ENCODE data around the gene GALNT8.
"Not testable (repeated sequence)": the region's sequence is repeated elsewhere in the genome, so short reads cannot be mapped to it uniquely, and the experiment has no call there.

Gene GALNT8, protein sequence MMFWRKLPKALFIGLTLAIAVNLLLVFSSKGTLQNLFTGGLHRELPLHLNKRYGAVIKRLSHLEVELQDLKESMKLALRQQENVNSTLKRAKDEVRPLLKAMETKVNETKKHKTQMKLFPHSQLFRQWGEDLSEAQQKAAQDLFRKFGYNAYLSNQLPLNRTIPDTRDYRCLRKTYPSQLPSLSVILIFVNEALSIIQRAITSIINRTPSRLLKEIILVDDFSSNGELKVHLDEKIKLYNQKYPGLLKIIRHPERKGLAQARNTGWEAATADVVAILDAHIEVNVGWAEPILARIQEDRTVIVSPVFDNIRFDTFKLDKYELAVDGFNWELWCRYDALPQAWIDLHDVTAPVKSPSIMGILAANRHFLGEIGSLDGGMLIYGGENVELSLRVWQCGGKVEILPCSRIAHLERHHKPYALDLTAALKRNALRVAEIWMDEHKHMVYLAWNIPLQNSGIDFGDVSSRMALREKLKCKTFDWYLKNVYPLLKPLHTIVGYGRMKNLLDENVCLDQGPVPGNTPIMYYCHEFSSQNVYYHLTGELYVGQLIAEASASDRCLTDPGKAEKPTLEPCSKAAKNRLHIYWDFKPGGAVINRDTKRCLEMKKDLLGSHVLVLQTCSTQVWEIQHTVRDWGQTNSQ

DNA sequence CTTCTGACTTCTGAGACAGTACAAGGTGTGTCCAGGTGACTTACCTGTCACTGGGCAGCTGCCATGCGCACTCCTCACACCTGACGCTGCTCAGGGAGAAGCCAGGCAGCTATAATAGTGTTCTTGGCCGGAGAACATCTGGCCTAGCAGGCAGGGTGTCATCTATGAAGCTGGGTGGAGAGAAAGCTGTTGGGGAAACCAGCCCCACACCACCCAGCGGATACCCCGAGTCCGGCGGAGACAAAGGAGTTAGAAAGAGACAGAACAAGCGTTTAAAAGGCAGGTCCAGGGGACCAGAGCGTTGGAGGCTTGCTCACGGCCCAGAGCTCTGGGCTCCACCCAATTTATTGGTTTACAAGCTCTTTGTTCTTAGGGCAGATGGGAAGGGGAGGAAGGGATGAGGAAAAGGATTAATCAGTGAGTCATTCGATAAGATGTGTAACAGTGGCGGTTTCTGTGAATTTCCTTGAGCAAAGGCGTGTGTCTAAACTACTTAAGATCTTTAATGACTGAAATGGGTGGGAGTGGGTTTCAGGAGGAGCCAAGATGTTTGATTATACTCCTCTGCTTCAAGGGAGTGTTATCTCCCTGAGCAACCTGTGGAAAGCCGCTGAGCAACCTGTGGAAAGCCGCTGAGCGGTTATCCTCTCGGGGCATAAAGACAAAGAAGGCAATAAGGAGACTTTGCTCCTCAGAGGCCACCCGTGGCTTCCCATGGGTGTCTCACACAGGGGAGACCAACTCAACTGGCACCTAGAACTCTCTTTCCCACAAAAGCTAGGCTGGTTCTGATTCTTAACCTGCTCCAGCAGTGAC is at the start of gene GALNT8:
TSS of gene GALNT8 (plus strand) at position 580 of the 816 bp plus-strand sequence. CDS start 278 bp downstream, outside the sequence.
- DNase-seq (ENCODE audit: low read depth in 2 of 2): no peak

GRCh38 chr12:4679711-4680110 is 40.5 kb upstream of the GALNT8 start:
- no peak for DNase-seq (ENCODE audit: low read depth in 2 of 2)

GRCh38 chr12:4681732-4682131 is 38.5 kb upstream of the GALNT8 start:
- DNase-seq (ENCODE audit: low read depth in 2 of 2): no peak

- no peak for DNase-seq (ENCODE audit: low read depth in 2 of 2)
These were observed 34.9 kb upstream of the GALNT8 start for GRCh38 chr12:4685317-4685716.

DNA sequence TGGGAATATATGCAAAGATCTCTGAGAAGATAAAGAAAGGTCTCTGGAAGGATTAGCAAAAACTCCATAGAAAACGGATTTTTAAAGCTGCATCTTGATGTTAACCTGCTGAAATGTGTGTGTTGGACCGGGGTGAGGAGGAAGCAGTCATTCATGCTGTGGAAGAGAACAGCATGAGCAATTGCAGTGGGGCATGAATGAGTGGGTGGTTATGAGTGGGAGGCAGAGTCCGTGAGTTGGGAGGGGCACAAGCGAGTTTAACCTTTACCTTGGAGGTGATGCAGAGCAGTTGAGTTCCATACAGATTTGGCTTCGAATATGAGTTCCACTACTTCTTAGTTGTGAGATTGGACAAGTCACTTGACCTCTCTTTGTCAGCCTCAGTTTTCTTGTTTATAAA is 29.4 kb upstream of the GALNT8 start:
- DNase-seq (ENCODE audit: low read depth in 2 of 2): no peak

DNA sequence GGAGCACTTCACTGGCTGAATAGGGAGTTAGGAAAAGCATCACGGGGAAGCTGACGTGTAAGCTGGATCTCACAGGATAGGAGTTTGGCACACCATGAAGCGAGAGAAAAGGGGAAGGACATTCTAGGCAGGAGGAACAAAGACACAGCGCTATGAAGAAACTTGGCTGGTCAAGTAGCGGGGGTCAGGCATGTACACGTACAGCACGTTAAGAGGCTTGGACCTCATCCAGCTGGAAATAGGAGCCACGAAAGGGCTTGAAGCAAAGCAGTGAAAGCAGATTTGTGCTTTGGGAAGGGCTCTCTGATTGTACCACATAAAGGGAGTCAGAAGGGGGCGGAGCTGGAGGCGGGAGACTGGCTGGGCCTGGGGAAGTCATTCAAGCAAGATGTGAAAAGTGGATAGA is 19.6 kb upstream of the GALNT8 start:
- DNase-seq (ENCODE audit: low read depth in 2 of 2): no peak

- DNase-seq (ENCODE audit: low read depth in 2 of 2): no peak
These were observed 18.6 kb upstream of the GALNT8 start for GRCh38 chr12:4701395-4702190.

- DNase-seq (ENCODE audit: low read depth in 2 of 2): no peak
These were observed 16.5 kb upstream of the GALNT8 start for GRCh38 chr12:4703676-4704075.

GRCh38 chr12:4705824-4706223 is 14.4 kb upstream of the GALNT8 start:
- DNase-seq (ENCODE audit: low read depth in 2 of 2): no peak

DNA sequence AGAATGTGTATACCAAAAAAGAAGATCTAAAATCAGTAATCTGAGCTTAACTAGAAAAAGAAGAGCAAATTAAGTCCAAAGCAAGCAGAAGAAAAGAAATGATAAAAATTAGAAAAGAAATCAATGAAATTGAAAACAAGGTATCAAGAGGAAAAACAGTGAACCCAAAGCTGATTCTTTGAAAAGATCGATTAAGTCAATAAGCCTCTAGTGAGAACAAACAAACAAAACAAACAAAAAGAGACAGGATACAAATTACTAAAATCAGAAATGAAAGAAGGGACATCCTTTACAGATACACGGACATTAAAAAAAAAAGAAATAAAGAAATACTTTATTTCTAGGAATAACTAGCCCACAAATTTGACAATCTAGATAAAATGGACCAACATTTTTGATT is 12.9 kb upstream of the GALNT8 start:
- no peak for DNase-seq (ENCODE audit: low read depth in 2 of 2)

DNA sequence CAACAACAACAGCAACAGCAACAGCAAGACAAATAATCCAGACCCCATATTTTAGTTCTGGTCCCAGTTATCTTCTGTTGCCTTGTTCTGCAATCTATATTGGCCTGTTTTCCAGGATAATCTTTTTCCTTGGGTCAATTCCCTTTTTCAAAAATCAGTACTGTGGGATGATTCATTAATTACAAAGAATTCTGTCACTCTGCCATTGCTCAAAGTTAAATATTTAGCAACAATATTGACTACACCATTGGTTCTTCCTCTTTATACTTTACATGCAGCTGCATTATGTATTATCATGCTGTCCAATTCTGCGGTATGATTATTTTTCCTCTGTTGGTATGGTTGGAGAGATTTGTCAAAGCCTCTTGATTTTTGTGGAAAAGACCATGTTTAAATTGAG is 10.1 kb upstream of the GALNT8 start:
- no peak for DNase-seq (ENCODE audit: low read depth in 2 of 2)

- DNase-seq (ENCODE audit: low read depth in 2 of 2): no peak
These were observed 5.3 kb upstream of the GALNT8 start for GRCh38 chr12:4714879-4715278.

GRCh38 chr12:4717806-4718205 is 2.4 kb upstream of the GALNT8 start:
- no peak for DNase-seq (ENCODE audit: low read depth in 2 of 2)

GRCh38 chr12:4720637-4720995 is 416 bp downstream of the GALNT8 start:
- DNase-seq (ENCODE audit: low read depth in 2 of 2): no peak

DNA sequence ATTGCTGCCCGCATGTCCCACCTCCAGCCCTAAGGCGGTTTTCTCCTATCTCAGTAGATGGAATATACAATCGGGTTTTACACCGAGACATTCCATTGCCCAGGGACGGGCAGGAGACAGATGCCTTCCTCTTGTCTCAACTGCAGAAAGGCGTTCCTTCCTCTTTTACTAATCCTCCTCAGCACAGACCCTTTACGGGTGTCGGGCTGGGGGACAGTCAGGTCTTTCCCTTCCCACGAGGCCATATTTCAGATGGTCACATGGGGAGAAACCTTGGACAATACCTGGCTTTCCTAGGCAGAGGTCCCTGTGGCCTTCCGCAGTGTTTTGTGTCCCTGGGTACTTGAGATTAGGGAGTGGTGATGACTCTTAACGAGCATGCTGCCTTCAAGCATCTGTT is 1.4 kb downstream of the GALNT8 start:
- not testable (repeated sequence) for DNase-seq (ENCODE audit: low read depth in 2 of 2)

DNA sequence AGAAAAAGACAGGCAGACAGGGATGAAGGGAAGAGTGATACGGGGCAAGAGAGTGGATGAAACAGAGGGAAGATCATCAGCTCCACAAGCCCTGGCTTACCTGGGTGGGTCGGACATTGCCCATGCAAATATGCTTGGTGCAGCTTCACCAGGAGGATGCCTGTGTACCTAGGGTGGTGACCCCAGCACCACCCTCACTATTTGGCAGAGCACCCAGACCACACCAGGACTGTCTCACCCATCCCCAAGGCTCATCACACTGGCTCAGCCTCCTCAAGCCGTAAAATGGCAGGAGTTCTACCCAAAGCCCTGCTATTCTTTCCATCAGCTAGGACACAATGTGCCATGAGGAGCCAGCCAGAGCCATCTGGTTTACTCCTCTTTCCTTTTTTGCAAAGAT is 3.0 kb downstream of the GALNT8 start:
- DNase-seq (ENCODE audit: low read depth in 2 of 2): no peak

GRCh38 chr12:4725057-4725456 is 4.9 kb downstream of the GALNT8 start:
- no peak for DNase-seq (ENCODE audit: low read depth in 2 of 2)

- no peak for DNase-seq (ENCODE audit: low read depth in 2 of 2)
These were observed 14.6 kb downstream of the GALNT8 start for GRCh38 chr12:4734625-4735340.

DNA sequence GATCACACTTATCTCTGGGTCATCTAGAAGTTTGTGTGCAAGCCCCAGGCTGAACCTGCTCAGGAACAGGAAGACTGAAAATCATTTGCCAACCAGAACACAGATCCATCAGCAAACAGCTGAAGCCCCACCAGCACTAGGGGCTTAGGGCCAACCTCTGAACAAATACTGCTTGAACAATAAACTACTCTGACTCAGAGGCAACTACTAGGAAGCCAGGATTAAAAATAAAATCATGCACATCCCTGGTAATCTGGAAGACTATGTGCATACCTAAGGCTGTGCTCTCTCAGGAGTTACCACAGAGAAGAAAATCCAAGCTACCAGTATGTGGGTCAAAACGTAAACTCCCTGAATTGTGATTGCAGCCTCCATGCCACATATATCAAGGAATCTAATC is 15.9 kb downstream of the GALNT8 start:
- DNase-seq (ENCODE audit: low read depth in 2 of 2): no peak

GRCh38 chr12:4738541-4738940 is 18.3 kb downstream of the GALNT8 start:
- no peak for DNase-seq (ENCODE audit: low read depth in 2 of 2)

DNA sequence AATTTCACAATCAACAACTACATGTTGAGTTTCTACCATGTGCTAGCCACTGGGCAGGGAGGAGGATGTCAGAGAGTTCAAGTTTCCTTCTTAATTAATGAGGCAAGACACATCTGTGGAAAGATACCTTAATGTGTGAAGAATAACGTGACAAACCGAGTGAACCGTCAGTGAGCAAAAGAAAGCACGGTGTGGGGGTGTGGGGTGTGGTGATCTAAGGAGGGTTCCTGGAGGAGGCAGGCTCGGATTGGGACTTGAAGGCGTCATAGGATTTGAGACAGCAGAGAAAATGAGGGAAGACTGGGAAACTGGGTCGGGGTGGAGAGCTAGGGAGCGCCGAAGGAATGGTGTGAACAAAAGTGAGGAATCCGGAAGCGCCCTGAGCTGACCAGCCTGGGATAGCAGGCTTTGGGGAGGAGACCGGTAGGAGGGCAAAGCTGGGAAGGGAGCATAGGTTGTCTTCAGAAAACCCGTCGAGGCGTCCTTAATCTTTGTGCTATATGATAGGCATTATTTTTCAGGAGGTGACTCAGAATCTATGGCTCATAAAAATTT is 22.3 kb downstream of the GALNT8 start:
- no peak for DNase-seq (ENCODE audit: low read depth in 2 of 2)
